HepG2 (cell line): ENCODE measurements around the gene DHX58. TPM values are rescaled to one million over a fixed set of nuclear protein-coding genes. Genes with fewer than 3 reads are reported as not detected.

Experiments used
- ATAC-seq: fragments of 200-7000 bp; cut with Tn5 transposase; 3 replicates; pipeline ENCODE4 v1.9.1; 2020; ENCODE audit warnings: mild to moderate bottlenecking, moderate library complexity
- BruUV-seq: library from RNA; stranded (reverse); fragments of 400-500 nt; replicated peaks from 2 replicates; lab custom pipeline; 2021; lab: Mats Ljungman, UMichigan
- CTCF ChIA-PET: fragments of 300-600 bp; formaldehyde crosslinking; extraction: SDS; loops from one replicate; lab custom pipeline; 2021; ENCODE audit warnings: low total read pairs, inconsistent platforms, low intra/inter-chr PET ratio; lab: Yijun Ruan, JAX
- POLR2A ChIA-PET: fragments of 350-600 bp; sonication (Branson Sonifier 250); formaldehyde crosslinking; loops from one replicate; lab custom pipeline; 2020; ENCODE audit warnings: antibody characterized with exemption, inconsistent platforms; lab: Yijun Ruan, JAX
- DNase-seq: peaks from one replicate; pipeline ENCODE4 v3.0.0-alpha.2; 2015; ENCODE audit warnings: low spot score
- FAIRE-seq: peaks from 3 replicates; lab custom pipeline; 2011; peaks lifted over from hg19 to GRCh38; lab: Jason Lieb, UNC
- H2AFZ ChIP-seq: one replicate; pipeline ENCODE4 v1.6.1; 2011; ENCODE audit warnings: low read length, inconsistent platforms
- H3K27ac ChIP-seq: fragments of 300-600 bp; 3 replicates; pipeline ENCODE4 v1.8.0; 2011; ENCODE audit warnings: mixed run types, mild to moderate bottlenecking, mixed read lengths, low read length, inconsistent platforms; ENCODE audit not compliant: insufficient read depth; ENCODE audit errors: extremely low read length
- H3K27me3 ChIP-seq, 2 experiments: fragments of 200-600 bp in 1 of 2; 2 replicates in 1 of 2; 3 replicates in 1 of 2; pipeline versions ENCODE4 v1.6.0 to v1.8.0; 2011; ENCODE audit warnings: low read length in 2 of 2, mild to moderate bottlenecking in 2 of 2, moderate library complexity in 2 of 2, inconsistent platforms in 1 of 2; ENCODE audit not compliant: insufficient read depth in 2 of 2, control insufficient read depth in 1 of 2
- H3K36me3 ChIP-seq, 2 experiments: fragments of 200-600 bp in 1 of 2; replicated peaks in 1 of 2; 2 replicates in 1 of 2; 3 replicates in 1 of 2; pipeline versions ENCODE4 v1.5.1 to v1.8.0; 2011; ENCODE audit warnings: low read length in 2 of 2, inconsistent platforms in 1 of 2; ENCODE audit not compliant: insufficient read depth in 2 of 2, control insufficient read depth in 1 of 2
- H3K4me1 ChIP-seq: 2 replicates; pipeline ENCODE4 v1.5.1; 2012; ENCODE audit warnings: low read length, inconsistent platforms; ENCODE audit not compliant: insufficient read depth
- H3K4me2 ChIP-seq: 2 replicates; pipeline ENCODE4 v1.6.0; 2011; ENCODE audit warnings: low read depth, low read length, inconsistent platforms
- H3K4me3 ChIP-seq, 3 experiments: fragments of 200-600 bp in 1 of 3; sonication (generic), shearing (Covaris generic) in 1 of 3; replicated peaks in 1 of 3; 2 replicates each; pipeline ENCODE4 v1.5.1; 2011 to 2016; ENCODE audit warnings: low read length in 3 of 3, inconsistent platforms in 2 of 3, low read depth in 2 of 3, mild to moderate bottlenecking in 2 of 3, control low read depth in 1 of 3, mixed read lengths in 1 of 3; ENCODE audit not compliant: insufficient read depth in 1 of 3
- H3K79me2 ChIP-seq: one replicate; pipeline ENCODE4 v1.6.1; 2011; ENCODE audit warnings: low read length, inconsistent platforms; ENCODE audit not compliant: insufficient read depth
- H3K9ac ChIP-seq: 2 replicates; pipeline ENCODE4 v1.6.0; 2011; ENCODE audit warnings: mild to moderate bottlenecking, low read depth, low read length, inconsistent platforms; ENCODE audit not compliant: insufficient read depth
- H3K9me3 ChIP-seq: 2 replicates; pipeline ENCODE4 v1.5.1; 2012; ENCODE audit warnings: mild to moderate bottlenecking, low read length
- H4K20me1 ChIP-seq: 2 replicates; pipeline ENCODE4 v1.6.0; 2011; ENCODE audit warnings: inconsistent platforms, mild to moderate bottlenecking, low read length, moderate library complexity; ENCODE audit not compliant: insufficient read depth
- FOXK2 ChIP-seq: fragments of 450-650 bp; IDR thresholded peaks from 2 replicates; pipeline ENCODE4 v1.6.1; 2016
- SOX13 ChIP-seq, 3 experiments: fragments of 450-650 bp in 1 of 3; sonication (generic) in 1 of 3; formaldehyde crosslinking in 1 of 3; IDR thresholded peaks in 2 of 3; conservative IDR thresholded peaks in 1 of 3; 2 replicates each; pipeline versions ENCODE4 v1.5.0 to v1.6.1; 2016 to 2020; ENCODE audit warnings: antibody characterized with exemption in 1 of 3, mild to moderate bottlenecking in 1 of 3, missing compliant biosample characterization in 1 of 3, missing genetic modification reagents in 1 of 3, moderate library complexity in 1 of 3
- SP4 ChIP-seq: sonication (generic); formaldehyde crosslinking; IDR thresholded peaks from 2 replicates; pipeline ENCODE4 v1.8.1; 2023; ENCODE audit warnings: mild to moderate bottlenecking, missing genetic modification reagents
- ZNF441 ChIP-seq: sonication (generic); formaldehyde crosslinking; IDR thresholded peaks from 2 replicates; pipeline ENCODE4 v1.7.0; 2021; ENCODE audit warnings: missing genetic modification reagents, borderline replicate concordance
- ZNF547 ChIP-seq: sonication (generic); formaldehyde crosslinking; IDR thresholded peaks from 2 replicates; pipeline ENCODE4 v1.5.1; 2020; ENCODE audit warnings: mild to moderate bottlenecking, missing genetic modification reagents
- ZNF737 ChIP-seq: sonication (generic); formaldehyde crosslinking; IDR thresholded peaks from 2 replicates; pipeline ENCODE4 v1.5.0; 2020; ENCODE audit warnings: missing genetic modification reagents, mild to moderate bottlenecking, borderline replicate concordance
- WGBS: methylation state at CpG from one replicate; pipeline ENCODE4 v1.1.6; 2017; ENCODE audit warnings: low lambda C conversion rate; 5-methylcytosine and 5-hydroxymethylcytosine counted together
- in situ Hi-C: cut with HindIII; loops from 2 replicates; pipeline ENCODE4 v1.10.0; 2017; ENCODE audit warnings: low pct_unique_long_range_greater_than_20kb; ENCODE audit not compliant: extremely low pct_ligation_motif_present
- intact Hi-C: fragments of 100-400 bp; cut with micrococcal nuclease; formaldehyde crosslinking; loops from one replicate; pipeline ENCODE4 v1.10.0; 2022; ENCODE audit not compliant: unreplicated experiment
- polyA plus RNA-seq, 8 experiments: library from polyadenylated mRNA; depleted of rRNA in 3 of 8; stranded (reverse) in 7 of 8; unstranded in 1 of 8; fragments of >200 nt; fragmentation: Illumina TruSeq in 4 of 8; extraction: Trizol in 4 of 8; gene quantifications; 2 replicates each; pipeline versions ENCODE4 v1.2.1 to v1.2.3, GENCODE V29; 2011 to 2016; ENCODE audit warnings: low read depth in 4 of 8, missing spikeins in 1 of 8, mixed read lengths in 1 of 8; ENCODE audit not compliant: insufficient read depth in 1 of 8
- total RNA-seq, 5 experiments: library from RNA; depleted of rRNA; stranded (reverse); fragments of >200 nt; fragmentation: Illumina TruSeq; extraction: Trizol; gene quantifications; 2 replicates each; pipeline ENCODE4 v1.2.3, GENCODE V29; 2016; ENCODE audit warnings: low read depth in 1 of 5
- TF ChIP-seq, protein P1 (sequence below): sonication (generic); formaldehyde crosslinking; IDR thresholded peaks from 2 replicates; pipeline ENCODE4 v1.8.1; 2022; ENCODE audit warnings: low read depth, mild to moderate bottlenecking, missing genetic modification reagents
- TF ChIP-seq, protein P2 (sequence below): sonication (generic); formaldehyde crosslinking; IDR thresholded peaks from 2 replicates; pipeline ENCODE4 v1.5.1; 2020; ENCODE audit warnings: mild to moderate bottlenecking, missing genetic modification reagents, moderate library complexity
- TF ChIP-seq, protein P3 (sequence below): sonication (generic); formaldehyde crosslinking; IDR thresholded peaks from 2 replicates; pipeline ENCODE4 v1.8.0; 2022; ENCODE audit warnings: missing genetic modification reagents, mild to moderate bottlenecking, moderate library complexity, borderline replicate concordance
- TF ChIP-seq, protein P4 (sequence below): sonication (generic); formaldehyde crosslinking; IDR thresholded peaks from 2 replicates; pipeline ENCODE4 v1.8.1; 2023; ENCODE audit warnings: mild to moderate bottlenecking, inconsistent platforms, moderate library complexity, missing genetic modification reagents, borderline replicate concordance

Gene DHX58
- total and polyA plus RNA-seq, 2 of the 13 experiments (the other 11 are each of a cell fraction or from before 2014, with no cell fraction given), result 6.7 to 7.8 TPM

DNA sequence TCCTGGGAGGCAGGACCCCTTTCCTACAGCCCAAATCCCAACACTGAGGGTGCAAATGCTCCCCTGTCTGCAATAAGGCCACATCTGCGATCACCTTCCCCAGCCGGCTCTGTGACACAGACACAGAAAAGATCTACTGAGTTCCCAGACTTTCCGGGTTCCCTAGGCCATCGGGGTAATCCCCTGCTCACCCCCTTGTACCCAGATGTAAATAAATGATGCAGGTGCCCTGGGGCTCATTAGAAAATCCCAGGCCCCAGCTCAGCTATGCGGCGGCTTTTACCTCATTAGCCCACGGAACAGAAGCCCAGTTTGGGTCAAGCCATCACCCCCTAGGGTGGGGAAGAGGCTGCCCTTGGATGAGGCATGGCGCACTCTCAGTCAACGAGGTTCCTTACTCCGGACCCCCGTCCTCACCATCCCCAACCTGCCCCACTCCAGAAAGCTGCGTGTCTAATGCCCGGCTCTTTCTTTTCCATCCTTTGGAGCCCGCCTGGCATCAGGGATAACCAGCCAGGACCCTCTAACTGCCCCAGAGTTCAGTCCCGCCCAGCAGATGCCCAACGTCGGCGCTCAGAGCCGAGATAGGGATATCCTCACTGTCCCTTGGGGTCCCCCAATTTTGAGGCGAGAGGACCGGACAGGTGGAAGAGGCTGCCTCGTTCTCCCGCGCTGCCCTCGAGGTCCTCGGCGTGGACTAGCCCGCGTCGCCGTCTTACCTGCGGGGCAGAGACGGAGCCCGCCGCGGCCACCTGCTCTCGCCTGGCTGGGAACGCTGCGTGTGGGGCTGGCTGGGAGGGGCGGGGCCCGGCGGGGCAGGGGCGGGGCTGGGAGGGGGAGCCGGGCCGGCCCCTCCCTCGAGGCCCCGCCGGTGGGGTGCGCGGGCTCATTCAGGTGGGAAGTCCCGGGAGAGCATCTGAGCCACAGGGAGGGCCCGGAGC, 14.6 kb downstream of the DHX58 start, which contains the start of gene ZNF385C:
ZNF385C (minus strand) TSS at position 783 of the 941 bp plus-strand sequence. CDS start 35,417 bp downstream, outside the sequence.
- DNase-seq (no peak), FAIRE-seq (no peak), ATAC-seq (peak; percentile 26)
- Histone ChIP-seq H3K27me3 (peaks cover 6 to 55% of the 10 kb centered on the region in 2 experiments; a peak in 4 of 5 replicates), H3K9me3 (no peaks in the 10 kb centered on the region), H3K4me3 (peak within 1 kb of the TSS; percentile 17 to 56 (median 24); a peak in 3 of 6 replicates), H3K27ac (no peak within 1 kb of the TSS), H4K20me1 (no peaks in the 10 kb centered on the region), H3K4me2 (peak within 1 kb of the TSS; percentile 65), H2AFZ (no peak within 1 kb of the TSS), H3K79me2 (no peaks in the 10 kb centered on the region), H3K4me1 (peaks cover 66% of the 10 kb centered on the region), H3K36me3 (no peaks in the 10 kb centered on the region), H3K9ac (no peak within 1 kb of the TSS; the same call in 1 of the 2 replicates)
- in situ Hi-C loops, result no loop called here
- ChIA-PET CTCF (interaction anchor here (0.8 to 7.0 kb wide), 2 partner anchors 25 to 31 kb away, joined by 3 to 125 read pairs; no protein-coding TSS in a partner anchor), POLR2A (interaction anchor here (0.7 to 1.0 kb wide), 4 partner anchors 14 to 138 kb away, joined by 3 to 4 read pairs (median 3); partner anchors contain the start of genes CNP and DHX58)
- BruUV-seq, result no TSS peak
- WGBS, result 38% methylated on average over 37 of the region's 52 CpGs
- intact Hi-C loops, result no loop called here
- TF ChIP-seq, protein P1, sequence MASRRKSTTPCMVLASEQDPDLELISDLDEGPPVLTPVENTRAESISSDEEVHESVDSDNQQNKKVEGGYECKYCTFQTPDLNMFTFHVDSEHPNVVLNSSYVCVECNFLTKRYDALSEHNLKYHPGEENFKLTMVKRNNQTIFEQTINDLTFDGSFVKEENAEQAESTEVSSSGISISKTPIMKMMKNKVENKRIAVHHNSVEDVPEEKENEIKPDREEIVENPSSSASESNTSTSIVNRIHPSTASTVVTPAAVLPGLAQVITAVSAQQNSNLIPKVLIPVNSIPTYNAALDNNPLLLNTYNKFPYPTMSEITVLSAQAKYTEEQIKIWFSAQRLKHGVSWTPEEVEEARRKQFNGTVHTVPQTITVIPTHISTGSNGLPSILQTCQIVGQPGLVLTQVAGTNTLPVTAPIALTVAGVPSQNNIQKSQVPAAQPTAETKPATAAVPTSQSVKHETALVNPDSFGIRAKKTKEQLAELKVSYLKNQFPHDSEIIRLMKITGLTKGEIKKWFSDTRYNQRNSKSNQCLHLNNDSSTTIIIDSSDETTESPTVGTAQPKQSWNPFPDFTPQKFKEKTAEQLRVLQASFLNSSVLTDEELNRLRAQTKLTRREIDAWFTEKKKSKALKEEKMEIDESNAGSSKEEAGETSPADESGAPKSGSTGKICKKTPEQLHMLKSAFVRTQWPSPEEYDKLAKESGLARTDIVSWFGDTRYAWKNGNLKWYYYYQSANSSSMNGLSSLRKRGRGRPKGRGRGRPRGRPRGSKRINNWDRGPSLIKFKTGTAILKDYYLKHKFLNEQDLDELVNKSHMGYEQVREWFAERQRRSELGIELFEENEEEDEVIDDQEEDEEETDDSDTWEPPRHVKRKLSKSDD (CRISPR knock-in tag), result no peak
- TF ChIP-seq SP4 (CRISPR knock-in tag) (no peak), SOX13 (IDR thresholded peaks at IDR 0.05) (no peak), SOX13 (CRISPR knock-in tag; conservative IDR thresholded peaks at IDR 0.05 in 1 of 2, IDR thresholded peaks at IDR 0.05 in 1 of 2) (no peak), ZNF547 (CRISPR knock-in tag) (0 out of 2 replicates have a peak, but pooled peaks have one; percentile 27), ZNF737 (no peak), ZNF441 (CRISPR knock-in tag) (0 out of 2 replicates have a peak, but pooled peaks have one; percentile 81), FOXK2 (no peak)
- TF ChIP-seq, protein P2, sequence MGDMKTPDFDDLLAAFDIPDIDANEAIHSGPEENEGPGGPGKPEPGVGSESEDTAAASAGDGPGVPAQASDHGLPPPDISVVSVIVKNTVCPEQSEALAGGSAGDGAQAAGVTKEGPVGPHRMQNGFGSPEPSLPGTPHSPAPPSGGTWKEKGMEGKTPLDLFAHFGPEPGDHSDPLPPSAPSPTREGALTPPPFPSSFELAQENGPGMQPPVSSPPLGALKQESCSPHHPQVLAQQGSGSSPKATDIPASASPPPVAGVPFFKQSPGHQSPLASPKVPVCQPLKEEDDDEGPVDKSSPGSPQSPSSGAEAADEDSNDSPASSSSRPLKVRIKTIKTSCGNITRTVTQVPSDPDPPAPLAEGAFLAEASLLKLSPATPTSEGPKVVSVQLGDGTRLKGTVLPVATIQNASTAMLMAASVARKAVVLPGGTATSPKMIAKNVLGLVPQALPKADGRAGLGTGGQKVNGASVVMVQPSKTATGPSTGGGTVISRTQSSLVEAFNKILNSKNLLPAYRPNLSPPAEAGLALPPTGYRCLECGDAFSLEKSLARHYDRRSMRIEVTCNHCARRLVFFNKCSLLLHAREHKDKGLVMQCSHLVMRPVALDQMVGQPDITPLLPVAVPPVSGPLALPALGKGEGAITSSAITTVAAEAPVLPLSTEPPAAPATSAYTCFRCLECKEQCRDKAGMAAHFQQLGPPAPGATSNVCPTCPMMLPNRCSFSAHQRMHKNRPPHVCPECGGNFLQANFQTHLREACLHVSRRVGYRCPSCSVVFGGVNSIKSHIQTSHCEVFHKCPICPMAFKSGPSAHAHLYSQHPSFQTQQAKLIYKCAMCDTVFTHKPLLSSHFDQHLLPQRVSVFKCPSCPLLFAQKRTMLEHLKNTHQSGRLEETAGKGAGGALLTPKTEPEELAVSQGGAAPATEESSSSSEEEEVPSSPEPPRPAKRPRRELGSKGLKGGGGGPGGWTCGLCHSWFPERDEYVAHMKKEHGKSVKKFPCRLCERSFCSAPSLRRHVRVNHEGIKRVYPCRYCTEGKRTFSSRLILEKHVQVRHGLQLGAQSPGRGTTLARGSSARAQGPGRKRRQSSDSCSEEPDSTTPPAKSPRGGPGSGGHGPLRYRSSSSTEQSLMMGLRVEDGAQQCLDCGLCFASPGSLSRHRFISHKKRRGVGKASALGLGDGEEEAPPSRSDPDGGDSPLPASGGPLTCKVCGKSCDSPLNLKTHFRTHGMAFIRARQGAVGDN, result peak; percentile 66
- TF ChIP-seq, protein P3, sequence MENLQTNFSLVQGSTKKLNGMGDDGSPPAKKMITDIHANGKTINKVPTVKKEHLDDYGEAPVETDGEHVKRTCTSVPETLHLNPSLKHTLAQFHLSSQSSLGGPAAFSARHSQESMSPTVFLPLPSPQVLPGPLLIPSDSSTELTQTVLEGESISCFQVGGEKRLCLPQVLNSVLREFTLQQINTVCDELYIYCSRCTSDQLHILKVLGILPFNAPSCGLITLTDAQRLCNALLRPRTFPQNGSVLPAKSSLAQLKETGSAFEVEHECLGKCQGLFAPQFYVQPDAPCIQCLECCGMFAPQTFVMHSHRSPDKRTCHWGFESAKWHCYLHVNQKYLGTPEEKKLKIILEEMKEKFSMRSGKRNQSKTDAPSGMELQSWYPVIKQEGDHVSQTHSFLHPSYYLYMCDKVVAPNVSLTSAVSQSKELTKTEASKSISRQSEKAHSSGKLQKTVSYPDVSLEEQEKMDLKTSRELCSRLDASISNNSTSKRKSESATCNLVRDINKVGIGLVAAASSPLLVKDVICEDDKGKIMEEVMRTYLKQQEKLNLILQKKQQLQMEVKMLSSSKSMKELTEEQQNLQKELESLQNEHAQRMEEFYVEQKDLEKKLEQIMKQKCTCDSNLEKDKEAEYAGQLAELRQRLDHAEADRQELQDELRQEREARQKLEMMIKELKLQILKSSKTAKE, result no peak
- TF ChIP-seq, protein P4, sequence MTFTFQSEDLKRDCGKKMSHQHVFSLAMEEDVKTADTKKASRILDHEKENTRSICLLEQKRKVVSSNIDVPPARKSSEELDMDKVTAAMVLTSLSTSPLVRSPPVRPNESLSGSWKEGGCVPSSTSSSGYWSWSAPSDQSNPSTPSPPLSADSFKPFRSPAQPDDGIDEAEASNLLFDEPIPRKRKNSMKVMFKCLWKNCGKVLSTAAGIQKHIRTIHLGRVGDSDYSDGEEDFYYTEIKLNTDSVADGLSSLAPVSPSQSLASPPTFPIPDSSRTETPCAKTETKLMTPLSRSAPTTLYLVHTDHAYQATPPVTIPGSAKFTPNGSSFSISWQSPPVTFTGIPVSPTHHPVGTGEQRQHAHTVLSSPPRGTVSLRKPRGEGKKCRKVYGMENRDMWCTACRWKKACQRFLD (CRISPR knock-in tag), result 0 out of 2 replicates have a peak, but pooled peaks have one; percentile 39
